T-helper 2 cell treated with Interferon-gamma antibody and Interleukin-4, amounts not matched to agents 100 ng/mL and 5 ng/mL, for 36 hours (primary cell): Measurements from ENCODE around the gene PTPRO. TPM values are rescaled to one million over a fixed set of nuclear protein-coding genes. Genes with fewer than 3 reads are reported as not detected.

ENCODE experiments used
- intact Hi-C: fragments of 100-400 bp; cut with micrococcal nuclease; formaldehyde crosslinking; loops from one replicate; pipeline ENCODE4 v1.15.1; 2023
- total RNA-seq: library from RNA; stranded (reverse); gene quantifications from 2 replicates; pipeline ENCODE4 v1.2.3, GENCODE V29; 2022

The PTPRO gene
- total RNA-seq, 1 donor from 2014 or later = 4.0 TPM

GRCh38 chr12:15633201-15633600, 310.9 kb downstream of the PTPRO start:
- intact Hi-C loops = no loop called here

- intact Hi-C loops = no loop called here
These were observed 311.8 kb downstream of the PTPRO start for GRCh38 chr12:15634010-15634683.

DNA sequence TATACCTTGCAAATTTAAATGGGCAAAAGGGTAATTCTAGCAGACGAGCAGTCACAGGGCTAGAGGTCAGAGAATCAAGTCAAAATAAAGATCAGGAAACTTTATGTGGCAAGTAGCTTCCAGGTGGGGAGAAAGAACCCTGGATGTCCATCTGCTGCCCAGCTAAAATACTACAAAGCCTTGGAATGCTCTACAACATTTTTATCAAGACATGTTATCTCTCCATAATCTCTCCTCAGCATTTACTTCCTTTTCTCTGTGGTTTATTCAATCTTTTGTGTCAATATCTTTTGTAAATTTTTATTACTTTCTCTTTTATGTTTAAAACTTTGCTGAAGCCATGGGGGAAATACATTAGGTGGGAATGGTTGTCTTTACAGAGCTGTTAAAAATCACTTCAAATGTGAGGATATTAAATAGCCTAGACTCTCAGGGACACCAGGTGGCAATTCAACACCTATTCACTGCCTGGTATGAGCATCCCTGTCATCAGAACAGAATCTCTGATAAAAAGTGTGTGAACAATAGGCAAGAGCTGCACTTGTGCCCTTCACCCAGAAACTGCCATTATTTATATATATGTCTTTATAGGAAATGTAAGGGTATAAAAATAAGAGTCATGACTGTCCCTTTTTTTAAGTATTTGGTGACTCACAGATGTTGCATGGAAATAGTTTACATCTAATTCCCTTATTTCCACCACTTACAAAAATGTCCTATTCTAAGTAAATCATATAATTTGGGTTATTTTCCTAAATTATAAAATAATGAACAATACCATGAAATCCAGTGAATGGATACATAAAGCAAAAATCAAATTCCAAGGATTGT, 314.0 kb downstream of the PTPRO start:
- intact Hi-C loops = no loop called here

DNA sequence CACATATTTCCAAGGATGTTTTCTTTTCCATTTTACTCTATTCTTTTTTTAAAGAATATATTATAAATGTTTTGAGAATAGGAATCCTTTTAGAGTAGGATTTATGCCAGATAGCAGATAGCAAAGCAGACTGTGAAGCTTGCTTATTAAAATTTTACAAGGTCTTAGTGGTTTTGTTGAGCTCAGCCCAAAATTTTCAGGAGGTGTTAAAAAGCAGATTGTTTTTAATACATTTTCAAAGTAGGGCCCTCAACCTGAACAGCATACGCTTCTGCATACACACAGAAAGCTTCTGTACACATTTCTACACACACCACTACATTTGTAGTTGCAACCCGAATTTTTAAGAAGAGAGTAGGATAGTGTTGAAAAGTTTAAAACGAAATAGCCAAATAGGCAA, 315.9 kb downstream of the PTPRO start:
- intact Hi-C loops = no loop called here

DNA sequence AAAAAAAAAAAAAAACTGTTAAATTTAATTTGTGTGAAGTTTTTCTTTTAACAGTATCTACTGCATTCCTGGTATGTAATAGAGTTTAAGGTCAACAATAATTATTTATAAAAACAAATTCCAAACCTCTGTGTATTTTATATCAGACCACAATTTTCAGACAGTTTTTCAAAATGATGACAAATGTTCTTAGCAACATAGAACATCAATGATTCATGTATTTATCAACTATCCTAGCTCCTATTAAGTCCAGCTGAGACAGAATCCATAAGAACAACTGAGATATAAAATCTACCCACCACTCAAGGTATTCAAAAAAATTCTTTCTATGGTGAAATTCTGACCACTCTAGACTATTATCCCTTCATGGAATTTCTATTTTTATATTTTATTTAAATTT, 322.4 kb downstream of the PTPRO start:
- intact Hi-C loops = no loop called here

- intact Hi-C loops = no loop called here
These were observed 324.3 kb downstream of the PTPRO start for GRCh38 chr12:15646581-15646980.

Other genes with a start within 250 kb of the PTPRO start
- gene RERG, start 101.1 kb upstream of the PTPRO start, total RNA-seq = not detected in 2 replicates